ENCODE results near the gene ADCY9. TPM values are rescaled to one million over a fixed set of nuclear protein-coding genes. Genes with fewer than 3 reads are reported as not detected.

ADCY9 gene
- total and polyA plus RNA-seq, 2 donors from 2014 or later = 6.8 to 23.7 TPM

DNA sequence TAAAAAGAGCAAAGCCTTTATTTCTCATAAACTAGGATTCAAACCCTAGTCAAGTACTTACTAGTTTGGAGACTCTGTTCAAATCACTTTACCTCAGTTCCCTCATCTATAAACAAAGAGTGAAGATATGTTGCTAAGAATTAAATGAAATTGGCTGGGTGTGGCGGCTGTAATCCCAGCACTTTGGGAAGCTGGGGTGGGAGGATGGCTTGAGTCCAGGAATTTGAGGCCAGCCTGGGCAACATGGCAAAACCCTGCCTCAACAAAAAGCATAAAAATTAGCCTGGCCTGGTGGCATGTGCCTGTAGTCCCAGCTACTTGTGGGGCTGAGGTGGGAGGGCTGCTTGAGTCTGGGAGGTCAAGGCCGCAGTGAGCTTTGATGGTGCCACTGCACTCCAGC, 121.2 kb downstream of the ADCY9 start:
- FAIRE-seq (no peak), DNase-seq (peak in 1 of 5 donors; percentile 29)
- no peaks in the 10 kb centered on the region for H3K9me3 ChIP-seq (ENCODE audit: control insufficient read depth in 2 of 3, insufficient read depth in 1 of 3, low read length in 3 of 3)
- TF ChIP-seq CTCF (IDR thresholded peaks at IDR 0.05; ENCODE audit: borderline replicate concordance, extremely low read depth, insufficient read depth) = no peak
- H3K4me3 ChIP-seq (ENCODE audit: low read length in 3 of 3) = no peak overlapping the region
- H3K9ac ChIP-seq (ENCODE audit: low read length in 3 of 3) = no peak overlapping the region
- H3K4me1 ChIP-seq (ENCODE audit: control insufficient read depth in 2 of 3, insufficient read depth in 2 of 3, low read depth in 1 of 3, low read length in 3 of 3) = peaks cover 0 to 11% (median 8%) of the 10 kb centered on the region in 3 donors
- H3K27me3 ChIP-seq (ENCODE audit: control insufficient read depth, insufficient read depth, low read length) = no peaks in the 10 kb centered on the region
- intact Hi-C loops (cut with DNase I) = no loop called here
- H3K36me3 ChIP-seq (ENCODE audit: control insufficient read depth in 2 of 3, insufficient read depth in 3 of 3, low read length in 3 of 3) = peaks cover 0 to 3% (median 0%) of the 10 kb centered on the region in 3 donors
- no peak overlapping the region for H3K27ac ChIP-seq (ENCODE audit: low read depth in 2 of 2, low read length in 2 of 2)

DNA sequence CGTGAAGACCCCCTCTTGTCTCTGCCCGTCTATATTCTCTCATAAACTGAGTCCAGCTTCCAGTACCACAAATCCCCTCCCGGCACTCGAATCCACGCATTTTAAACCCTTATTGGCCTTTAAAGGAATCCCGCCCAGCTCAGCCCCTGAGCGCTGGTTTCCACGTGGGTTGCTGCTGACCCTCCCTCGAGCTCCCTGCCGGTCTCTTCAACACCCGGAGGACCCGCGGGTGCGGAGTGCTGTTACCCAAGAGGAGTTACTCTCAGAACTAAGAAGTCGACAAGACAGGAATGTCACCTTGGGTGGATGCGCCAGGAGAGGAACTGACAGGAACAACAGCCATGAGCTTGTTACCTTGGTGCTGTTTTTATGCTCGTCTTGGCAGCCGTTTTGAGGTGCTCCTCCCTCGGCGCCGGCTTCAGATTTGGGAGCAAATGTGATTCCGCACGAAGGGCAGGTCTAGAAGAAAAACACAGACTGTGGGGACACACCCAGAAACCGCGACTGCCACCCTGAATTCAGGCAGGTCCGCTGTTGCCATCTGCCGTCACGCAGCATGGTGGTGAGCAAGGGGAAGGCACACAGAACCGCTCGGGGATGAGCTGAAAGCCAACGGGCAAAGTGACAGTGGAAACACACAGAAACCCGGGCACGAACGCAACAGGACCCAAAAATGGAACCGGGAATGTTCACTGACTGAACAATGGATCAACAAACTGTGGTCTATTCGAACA, 123.0 kb downstream of the ADCY9 start:
- FAIRE-seq = no peak

DNA sequence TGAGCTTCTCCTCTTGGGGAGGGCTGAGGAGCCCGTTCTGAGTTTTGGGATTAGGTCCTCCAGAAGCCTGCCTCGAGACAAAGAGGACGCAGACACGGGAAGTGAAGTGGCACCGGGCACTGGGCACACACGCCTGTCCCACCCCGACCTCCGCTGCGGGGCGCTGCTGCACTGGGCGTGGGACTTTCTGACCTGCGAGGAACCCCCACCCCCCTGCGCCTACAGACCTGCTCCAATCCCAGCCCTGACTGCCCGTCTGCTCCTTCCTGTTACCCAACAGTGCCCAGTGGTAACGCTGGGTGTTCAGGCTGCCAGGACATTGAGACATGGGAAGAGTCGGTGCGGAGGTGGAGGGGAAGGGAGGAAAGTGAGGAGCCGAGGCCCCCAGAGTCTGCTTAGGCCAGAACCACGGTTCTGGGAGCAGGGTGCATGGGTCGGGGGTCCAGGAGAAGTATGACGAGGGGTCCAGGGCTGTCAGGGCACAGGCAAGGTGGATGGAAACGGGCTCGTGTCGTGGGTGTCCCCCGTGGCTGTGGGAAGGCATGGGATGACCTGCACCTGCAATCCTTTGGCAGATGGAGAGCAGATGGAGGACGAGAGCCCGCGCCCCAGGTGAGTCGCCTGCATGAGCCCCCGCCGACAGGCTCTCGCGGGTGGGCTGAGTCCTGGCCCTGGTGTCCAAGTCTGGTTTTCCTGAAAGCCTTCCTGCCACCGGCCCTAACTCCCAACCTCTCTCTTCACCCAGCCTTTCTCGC, 123.8 kb downstream of the ADCY9 start:
- Histone ChIP-seq H3K9ac (ENCODE audit: low read length in 3 of 3) (peak overlapping the region in 1 of 3 donors; percentile 19), H3K4me1 (ENCODE audit: control insufficient read depth in 2 of 3, insufficient read depth in 2 of 3, low read depth in 1 of 3, low read length in 3 of 3) (no peaks in the 10 kb centered on the region), H3K27ac (ENCODE audit: low read depth in 2 of 2, low read length in 2 of 2) (no peak overlapping the region), H3K4me3 (ENCODE audit: low read length in 3 of 3) (no peak overlapping the region), H3K9me3 (ENCODE audit: control insufficient read depth in 2 of 3, insufficient read depth in 1 of 3, low read length in 3 of 3) (no peaks in the 10 kb centered on the region), H3K36me3 (ENCODE audit: control insufficient read depth in 2 of 3, insufficient read depth in 3 of 3, low read length in 3 of 3) (peaks cover 0 to 6% (median 5%) of the 10 kb centered on the region in 3 donors), H3K27me3 (ENCODE audit: control insufficient read depth, insufficient read depth, low read length) (no peaks in the 10 kb centered on the region)
- DNase-seq (peak in 3 of 5 donors; percentile 35 to 72 (median 43)), FAIRE-seq (no peak)
- intact Hi-C loops (cut with DNase I) = no loop called here
- TF ChIP-seq CTCF (IDR thresholded peaks at IDR 0.05; ENCODE audit: borderline replicate concordance, extremely low read depth, insufficient read depth) = no peak

More for the DNA sequence above, 123.0 kb downstream of the ADCY9 start:
- Histone ChIP-seq H3K36me3 (ENCODE audit: control insufficient read depth in 2 of 3, insufficient read depth in 3 of 3, low read length in 3 of 3) (peaks cover 0 to 6% (median 5%) of the 10 kb centered on the region in 3 donors), H3K9me3 (ENCODE audit: control insufficient read depth in 2 of 3, insufficient read depth in 1 of 3, low read length in 3 of 3) (no peaks in the 10 kb centered on the region), H3K27ac (ENCODE audit: low read depth in 2 of 2, low read length in 2 of 2) (no peak overlapping the region), H3K9ac (ENCODE audit: low read length in 3 of 3) (no peak overlapping the region), H3K27me3 (ENCODE audit: control insufficient read depth, insufficient read depth, low read length) (no peaks in the 10 kb centered on the region), H3K4me1 (ENCODE audit: control insufficient read depth in 2 of 3, insufficient read depth in 2 of 3, low read depth in 1 of 3, low read length in 3 of 3) (no peaks in the 10 kb centered on the region), H3K4me3 (ENCODE audit: low read length in 3 of 3) (no peak overlapping the region)
- no peak for TF ChIP-seq CTCF (IDR thresholded peaks at IDR 0.05; ENCODE audit: borderline replicate concordance, extremely low read depth, insufficient read depth)
- DNase-seq = peak in 1 of 5 donors; percentile 62
- intact Hi-C loops (cut with DNase I) = no loop called here

All from kidney (tissue), 14 donors.